MM.1S (cell line): Measurements from ENCODE around the gene BEAN1.

Experiments
- CTCF ChIP-seq: fragments of 300-600 bp; sonication (generic); IDR thresholded peaks from 2 replicates; pipeline ENCODE4 v1.5.1; 2016; ENCODE audit warnings: antibody characterized with exemption, low read length, mixed read lengths
- EZH2 ChIP-seq: fragments of 300-600 bp; sonication (generic); optimal IDR thresholded peaks from 2 replicates; pipeline ENCODE3; 2017; ENCODE audit warnings: low read depth, mild to moderate bottlenecking, antibody characterized with exemption, low read length, mixed read lengths
- EZH2phosphoT487 ChIP-seq: fragments of 300-600 bp; sonication (generic); IDR thresholded peaks from 2 replicates; pipeline ENCODE4 v1.6.1; 2018; ENCODE audit warnings: antibody characterized with exemption, low read length

GRCh38 chr16:66416136-66416535 is 11.0 kb upstream of the BEAN1 start:
- no peak for TF ChIP-seq CTCF
- TF ChIP-seq EZH2phosphoT487: no peak
- TF ChIP-seq EZH2: no peak
